HG02571 (cell line): Measurements from ENCODE around the gene SETBP1.

ENCODE experiments used
- ATAC-seq: cut with Tn5 transposase; IDR thresholded peaks from one replicate; pipeline ENCODE4 v1.9.1; 2021; ENCODE audit warnings: mild to moderate bottlenecking, moderate library complexity; ENCODE audit not compliant: unreplicated experiment

Gene SETBP1

GRCh38 chr18:45050712-45051601 lies 370.3 kb downstream of the SETBP1 start:
- no peak for ATAC-seq

GRCh38 chr18:45054636-45055035 lies 373.9 kb downstream of the SETBP1 start:
- ATAC-seq: no peak

- ATAC-seq: no peak
Observed at GRCh38 chr18:45055811-45056210, 375.1 kb downstream of the SETBP1 start.

- no peak for ATAC-seq
Observed at GRCh38 chr18:45056926-45057325, 376.2 kb downstream of the SETBP1 start.

GRCh38 chr18:45057955-45058600 lies 377.4 kb downstream of the SETBP1 start:
- ATAC-seq: no peak

- no peak for ATAC-seq
Observed at GRCh38 chr18:45059695-45060094, 379.0 kb downstream of the SETBP1 start.

- ATAC-seq: no peak
Observed at GRCh38 chr18:45060102-45060501, 379.4 kb downstream of the SETBP1 start.

GRCh38 chr18:45061359-45061758 lies 380.7 kb downstream of the SETBP1 start:
- ATAC-seq: no peak

- no peak for ATAC-seq
Observed at GRCh38 chr18:45063246-45064038, 382.8 kb downstream of the SETBP1 start.

- ATAC-seq: no peak
Observed at GRCh38 chr18:45066210-45066609, 385.5 kb downstream of the SETBP1 start.

- ATAC-seq: no peak
Observed at GRCh38 chr18:45066886-45067285, 386.2 kb downstream of the SETBP1 start.

- no peak for ATAC-seq
Observed at GRCh38 chr18:45068400-45069094, 387.9 kb downstream of the SETBP1 start.

- ATAC-seq: no peak
Observed at GRCh38 chr18:45069546-45069945, 388.9 kb downstream of the SETBP1 start.

- no peak for ATAC-seq
Observed at GRCh38 chr18:45071956-45072355, 391.3 kb downstream of the SETBP1 start.

- no peak for ATAC-seq
Observed at GRCh38 chr18:45073556-45073955, 392.9 kb downstream of the SETBP1 start.

- ATAC-seq: no peak
Observed at GRCh38 chr18:45081566-45082181, 401.0 kb downstream of the SETBP1 start.

GRCh38 chr18:45083226-45083855 lies 402.7 kb downstream of the SETBP1 start:
- no peak for ATAC-seq

- no peak for ATAC-seq
Observed at GRCh38 chr18:45084206-45084605, 403.5 kb downstream of the SETBP1 start.

- ATAC-seq: no peak
Observed at GRCh38 chr18:45085916-45086624, 405.4 kb downstream of the SETBP1 start.
